OCI-LY1 (cell line): ENCODE results near the gene ZBTB33.

Source experiments
- H2AFZ ChIP-seq: fragments of 200-600 bp; sonication (generic), shearing (Covaris generic); 2 replicates; pipeline ENCODE4 v1.6.0; 2014; ENCODE audit warnings: antibody characterized with exemption, mild to moderate bottlenecking, low read length
- H3F3A ChIP-seq: fragments of 200-600 bp; sonication (generic), shearing (Covaris generic); 2 replicates; pipeline ENCODE4 v1.6.0; 2014; ENCODE audit warnings: mild to moderate bottlenecking, antibody characterized with exemption, low read length, moderate library complexity; ENCODE audit not compliant: insufficient read depth
- H3K27ac ChIP-seq: fragments of 200-600 bp; sonication (generic); 2 replicates; pipeline ENCODE4 v1.5.1; 2014; ENCODE audit warnings: low read length, mixed run types, mild to moderate bottlenecking, low read depth; ENCODE audit not compliant: poor library complexity, severe bottlenecking
- H3K27me3 ChIP-seq: fragments of 200-600 bp; sonication (generic); 2 replicates; pipeline ENCODE4 v1.6.0; 2014; ENCODE audit warnings: antibody characterized with exemption, mild to moderate bottlenecking, low read length, moderate library complexity; ENCODE audit not compliant: insufficient read depth
- H3K36me3 ChIP-seq: fragments of 200-600 bp; sonication (generic); 2 replicates; pipeline ENCODE4 v1.6.1; 2014; ENCODE audit warnings: mild to moderate bottlenecking, antibody characterized with exemption, low read length, moderate library complexity, mixed read lengths; ENCODE audit not compliant: insufficient read depth
- H3K4me1 ChIP-seq: fragments of 200-600 bp; sonication (generic); 2 replicates; pipeline ENCODE4 v1.5.1; 2014; ENCODE audit warnings: mild to moderate bottlenecking, low read length, moderate library complexity; ENCODE audit not compliant: insufficient read depth, severe bottlenecking
- H3K4me2 ChIP-seq: fragments of 200-600 bp; sonication (generic), shearing (Covaris generic); 2 replicates; pipeline ENCODE4 v1.6.1; 2014; ENCODE audit warnings: low read length
- H3K4me3 ChIP-seq: fragments of 200-600 bp; sonication (generic); 2 replicates; pipeline ENCODE4 v1.5.1; 2014; ENCODE audit warnings: low read length, low read depth, mild to moderate bottlenecking, mixed read lengths; ENCODE audit not compliant: poor library complexity, severe bottlenecking
- H3K79me2 ChIP-seq: fragments of 200-600 bp; shearing (Covaris generic); 2 replicates; pipeline ENCODE4 v1.6.1; 2016; ENCODE audit warnings: mixed run types, low read length, mixed read lengths; ENCODE audit not compliant: insufficient read depth
- H3K9ac ChIP-seq: fragments of 200-600 bp; sonication (generic), shearing (Covaris generic); 2 replicates; pipeline ENCODE4 v1.6.1; 2014; ENCODE audit warnings: mild to moderate bottlenecking, low read length, mixed read lengths
- H3K9me2 ChIP-seq: fragments of 200-600 bp; sonication (generic), shearing (Covaris generic); 2 replicates; pipeline ENCODE4 v1.6.1; 2014; ENCODE audit warnings: low read depth, mild to moderate bottlenecking, low read length, mixed read lengths
- H3K9me3 ChIP-seq: fragments of 200-600 bp; shearing (Covaris generic); 2 replicates; pipeline ENCODE4 v1.6.1; 2014; ENCODE audit warnings: low read length, mixed read lengths
- H4K20me1 ChIP-seq: fragments of 200-600 bp; sonication (generic), shearing (Covaris generic); 2 replicates; pipeline ENCODE4 v1.6.0; 2016; ENCODE audit warnings: mild to moderate bottlenecking, low read length; ENCODE audit not compliant: insufficient read depth
- CTCF ChIP-seq: fragments of 200-600 bp; sonication (generic), shearing (Covaris generic); IDR thresholded peaks from 2 replicates; pipeline ENCODE4 v1.5.1; 2017; ENCODE audit warnings: mild to moderate bottlenecking, antibody characterized with exemption, low read length, moderate library complexity, mixed read lengths
- EZH2 ChIP-seq: fragments of 200-600 bp; sonication (generic), shearing (Covaris generic); IDR thresholded peaks from 2 replicates; pipeline ENCODE4 v1.8.0; 2017; ENCODE audit warnings: borderline replicate concordance, mixed run types, mild to moderate bottlenecking, antibody characterized with exemption, low read length, moderate library complexity, mixed read lengths

The ZBTB33 gene

GRCh38 chrX:120250522-120251271, at the start of gene ZBTB33:
Gene ZBTB33 (plus strand): TSS chrX:120250812. CDS start chrX:120253416, 2,604 bp downstream.
- Histone ChIP-seq H3K4me2 (peak within 1 kb of the TSS; percentile 93), H3K4me1 (peaks cover 10% of the 10 kb centered on the region), H3K27me3 (no peaks in the 10 kb centered on the region), H3K4me3 (peak within 1 kb of the TSS; percentile 95), H3K36me3 (peaks cover 31% of the 10 kb centered on the region), H2AFZ (peak within 1 kb of the TSS; percentile 63; the same call in 1 of the 2 replicates), H4K20me1 (no peaks in the 10 kb centered on the region), H3F3A (no peaks in the 10 kb centered on the region), H3K27ac (peak within 1 kb of the TSS; percentile 76), H3K9me2 (no peaks in the 10 kb centered on the region), H3K79me2 (peaks cover 21% of the 10 kb centered on the region), H3K9me3 (no peaks in the 10 kb centered on the region), H3K9ac (peak within 1 kb of the TSS; percentile 93)
- peak; percentile 55 for TF ChIP-seq CTCF
- no peak for TF ChIP-seq EZH2

GRCh38 chrX:120200851-120201250, 49.8 kb upstream of the ZBTB33 start:
- Histone ChIP-seq H3K4me1 (no peaks in the 10 kb centered on the region), H2AFZ (no peak overlapping the region), H3K9me2 (no peaks in the 10 kb centered on the region), H3K27me3 (no peaks in the 10 kb centered on the region), H3K9ac (no peak overlapping the region), H3K9me3 (no peaks in the 10 kb centered on the region), H3K4me2 (no peak overlapping the region), H3K4me3 (no peak overlapping the region), H3K36me3 (no peaks in the 10 kb centered on the region), H3F3A (no peaks in the 10 kb centered on the region), H4K20me1 (no peaks in the 10 kb centered on the region), H3K27ac (no peak overlapping the region), H3K79me2 (no peaks in the 10 kb centered on the region)
- no peak for TF ChIP-seq CTCF
- TF ChIP-seq EZH2: no peak

GRCh38 chrX:120205816-120206753, 44.5 kb upstream of the ZBTB33 start:
- H3K27ac ChIP-seq: no peak overlapping the region

More at GRCh38 chrX:120205816-120206753, 44.5 kb upstream of the ZBTB33 start:
- Histone ChIP-seq H3K9me2 (no peaks in the 10 kb centered on the region), H4K20me1 (no peaks in the 10 kb centered on the region), H3K9ac (no peak overlapping the region), H3F3A (no peaks in the 10 kb centered on the region), H3K4me1 (no peaks in the 10 kb centered on the region), H3K36me3 (no peaks in the 10 kb centered on the region), H3K4me2 (no peak overlapping the region), H2AFZ (no peak overlapping the region), H3K27me3 (no peaks in the 10 kb centered on the region), H3K4me3 (no peak overlapping the region), H3K9me3 (no peaks in the 10 kb centered on the region), H3K79me2 (no peaks in the 10 kb centered on the region)
- TF ChIP-seq EZH2 (no peak), CTCF (no peak)
